ENCODE results near the gene PLEKHD1.
"Not testable (repeated sequence)": the region's sequence is repeated elsewhere in the genome, so short reads cannot be mapped to it uniquely, and the experiment has no call there.

Gene PLEKHD1

GRCh38 chr14:69484444-69485314 is at the start of gene PLEKHD1:
Gene PLEKHD1, plus strand, starts transcription at chr14:69484728. Its CDS starts 238 bp downstream, at chr14:69484966.
- DNase-seq (ENCODE audit: low spot score) = no peak

- no peak for DNase-seq (ENCODE audit: low spot score)
Measured at GRCh38 chr14:69439521-69440270, 44.8 kb upstream of the PLEKHD1 start.

GRCh38 chr14:69441948-69442347 is 42.6 kb upstream of the PLEKHD1 start:
- DNase-seq (ENCODE audit: low spot score) = no peak

GRCh38 chr14:69443296-69443805 is 41.2 kb upstream of the PLEKHD1 start:
- no peak for DNase-seq (ENCODE audit: low spot score)

GRCh38 chr14:69449216-69449615 is 35.3 kb upstream of the PLEKHD1 start:
- DNase-seq (ENCODE audit: low spot score) = no peak

- DNase-seq (ENCODE audit: low spot score) = no peak
Measured at GRCh38 chr14:69451941-69452340, 32.6 kb upstream of the PLEKHD1 start.

GRCh38 chr14:69458350-69458749 is 26.2 kb upstream of the PLEKHD1 start:
- no peak for DNase-seq (ENCODE audit: low spot score)

- DNase-seq (ENCODE audit: low spot score) = no peak
Measured at GRCh38 chr14:69459122-69459521, 25.4 kb upstream of the PLEKHD1 start.

- DNase-seq (ENCODE audit: low spot score) = peak; percentile 49
Measured at GRCh38 chr14:69460093-69460701, 24.3 kb upstream of the PLEKHD1 start.

GRCh38 chr14:69464379-69464778 is 20.1 kb upstream of the PLEKHD1 start:
- DNase-seq (ENCODE audit: low spot score) = no peak

- no peak for DNase-seq (ENCODE audit: low spot score)
Measured at GRCh38 chr14:69464829-69465228, 19.7 kb upstream of the PLEKHD1 start.

GRCh38 chr14:69468949-69469348 is 15.6 kb upstream of the PLEKHD1 start:
- no peak for DNase-seq (ENCODE audit: low spot score)

- no peak for DNase-seq (ENCODE audit: low spot score)
Measured at GRCh38 chr14:69471436-69471835, 13.1 kb upstream of the PLEKHD1 start.

GRCh38 chr14:69471916-69472315 is 12.6 kb upstream of the PLEKHD1 start:
- DNase-seq (ENCODE audit: low spot score) = no peak

- no peak for DNase-seq (ENCODE audit: low spot score)
Measured at GRCh38 chr14:69473260-69473659, 11.3 kb upstream of the PLEKHD1 start.

GRCh38 chr14:69473946-69474345 is 10.6 kb upstream of the PLEKHD1 start:
- DNase-seq (ENCODE audit: low spot score) = no peak

GRCh38 chr14:69475194-69475818 is 9.2 kb upstream of the PLEKHD1 start:
- DNase-seq (ENCODE audit: low spot score) = no peak

- DNase-seq (ENCODE audit: low spot score) = not testable (repeated sequence)
Measured at GRCh38 chr14:69476824-69477450, 7.6 kb upstream of the PLEKHD1 start.

- not testable (repeated sequence) for DNase-seq (ENCODE audit: low spot score)
Measured at GRCh38 chr14:69478055-69478454, 6.5 kb upstream of the PLEKHD1 start.

GRCh38 chr14:69479696-69480095 is 4.8 kb upstream of the PLEKHD1 start:
- DNase-seq (ENCODE audit: low spot score) = no peak

- no peak for DNase-seq (ENCODE audit: low spot score)
Measured at GRCh38 chr14:69480136-69480535, 4.4 kb upstream of the PLEKHD1 start.
